H9 (cell line): ENCODE data around the gene LIMK2. TPM values are rescaled to one million over a fixed set of nuclear protein-coding genes. Genes with fewer than 3 reads are reported as not detected.

Experiments used
- DNase-seq: peaks from one replicate; pipeline ENCODE4 v3.0.0-alpha.2; 2017
- H2AFZ ChIP-seq: one replicate; pipeline ENCODE4 v1.6.1; 2013; ENCODE audit warnings: mild to moderate bottlenecking, low read length, control low read depth, moderate library complexity
- H2AK5ac ChIP-seq: 2 replicates; pipeline ENCODE4 v1.6.1; 2013; ENCODE audit warnings: low read length, control low read depth, mixed read lengths; ENCODE audit not compliant: insufficient read length
- H2BK120ac ChIP-seq: one replicate; pipeline ENCODE4 v1.6.1; 2013; ENCODE audit warnings: low read depth, mild to moderate bottlenecking, low read length, control low read depth, inconsistent platforms; ENCODE audit not compliant: poor library complexity, severe bottlenecking
- H2BK12ac ChIP-seq: 2 replicates; pipeline ENCODE4 v1.6.1; 2013; ENCODE audit warnings: low read length, control low read depth, mixed read lengths, low read depth; ENCODE audit not compliant: insufficient read length
- H2BK15ac ChIP-seq: 2 replicates; pipeline ENCODE4 v1.6.1; 2013; ENCODE audit warnings: low read depth, low read length, control low read depth
- H2BK20ac ChIP-seq: one replicate; pipeline ENCODE4 v1.6.1; 2013; ENCODE audit warnings: low read depth, mild to moderate bottlenecking, low read length, control low read depth, inconsistent platforms; ENCODE audit not compliant: poor library complexity, severe bottlenecking
- H2BK5ac ChIP-seq: 2 replicates; pipeline ENCODE4 v1.6.1; 2013; ENCODE audit warnings: low read length, control low read depth, mixed read lengths; ENCODE audit not compliant: insufficient read length
- H3K14ac ChIP-seq: 2 replicates; pipeline ENCODE4 v1.6.1; 2013; ENCODE audit warnings: low read length, control low read depth; ENCODE audit not compliant: insufficient read depth
- H3K18ac ChIP-seq: 2 replicates; pipeline ENCODE4 v1.6.1; 2013; ENCODE audit warnings: low read depth, mild to moderate bottlenecking, mixed read lengths, low read length, control low read depth; ENCODE audit not compliant: insufficient read length
- H3K23ac ChIP-seq: 2 replicates; pipeline ENCODE4 v1.6.1; 2013; ENCODE audit warnings: low read length, control low read depth, mixed read lengths, low read depth; ENCODE audit not compliant: insufficient read length
- H3K23me2 ChIP-seq: 2 replicates; pipeline ENCODE4 v1.6.1; 2013; ENCODE audit warnings: low read depth, mild to moderate bottlenecking, mixed read lengths, low read length, control low read depth; ENCODE audit not compliant: insufficient read length, poor library complexity, severe bottlenecking
- H3K27ac ChIP-seq: 2 replicates; pipeline ENCODE4 v1.5.1; 2013; ENCODE audit warnings: low read length, control low read depth, mixed read lengths, low read depth; ENCODE audit not compliant: insufficient read length
- H3K27me3 ChIP-seq: 2 replicates; pipeline ENCODE4 v1.6.1; 2013; ENCODE audit warnings: low read length, control low read depth, inconsistent platforms; ENCODE audit not compliant: insufficient read depth
- H3K4ac ChIP-seq: 2 replicates; pipeline ENCODE4 v1.6.1; 2013; ENCODE audit warnings: low read depth, mild to moderate bottlenecking, control low read depth, inconsistent platforms, low read length, moderate library complexity
- H3K4me1 ChIP-seq: 2 replicates; pipeline ENCODE4 v1.6.1; 2013; ENCODE audit warnings: low read length, control low read depth, inconsistent platforms; ENCODE audit not compliant: insufficient read depth
- H3K4me2 ChIP-seq: 2 replicates; pipeline ENCODE4 v1.6.1; 2013; ENCODE audit warnings: low read length, control low read depth, mixed read lengths; ENCODE audit not compliant: insufficient read length, insufficient read depth
- H3K56ac ChIP-seq: 2 replicates; pipeline ENCODE4 v1.6.1; 2013; ENCODE audit warnings: low read depth, mild to moderate bottlenecking, mixed read lengths, low read length, control low read depth; ENCODE audit not compliant: insufficient read length
- H3K79me1 ChIP-seq: 2 replicates; pipeline ENCODE4 v1.6.1; 2013; ENCODE audit warnings: low read depth, mild to moderate bottlenecking, moderate library complexity, low read length, control low read depth, inconsistent platforms; ENCODE audit not compliant: insufficient read depth, poor library complexity, severe bottlenecking
- H3K79me2 ChIP-seq: 2 replicates; pipeline ENCODE4 v1.6.1; 2013; ENCODE audit warnings: low read length, control low read depth, inconsistent platforms; ENCODE audit not compliant: insufficient read depth
- H3K9ac ChIP-seq: 2 replicates; pipeline ENCODE4 v1.6.1; 2013; ENCODE audit warnings: low read length, control low read depth, mixed read lengths; ENCODE audit not compliant: insufficient read length; ENCODE audit errors: extremely low read depth
- H3K9me3 ChIP-seq: one replicate; pipeline ENCODE4 v1.6.1; 2013; ENCODE audit warnings: low read depth, low read length, inconsistent platforms; ENCODE audit not compliant: control insufficient read depth
- H3T11ph ChIP-seq: one replicate; pipeline ENCODE4 v1.6.1; 2013; ENCODE audit warnings: mild to moderate bottlenecking, low read length, control low read depth, inconsistent platforms
- H4K20me1 ChIP-seq: one replicate; pipeline ENCODE4 v1.6.1; 2013; ENCODE audit not compliant: control insufficient read depth, insufficient read length, insufficient read depth
- H4K5ac ChIP-seq: 2 replicates; pipeline ENCODE4 v1.6.1; 2013; ENCODE audit warnings: low read depth, mild to moderate bottlenecking, mixed read lengths, low read length, control low read depth; ENCODE audit not compliant: insufficient read length
- H4K8ac ChIP-seq: replicated peaks from 2 replicates; pipeline ENCODE4 v1.6.1; 2013; ENCODE audit warnings: low read length, control low read depth, mixed read lengths, low read depth; ENCODE audit not compliant: insufficient read length
- H4K91ac ChIP-seq: 2 replicates; pipeline ENCODE4 v1.6.1; 2013; ENCODE audit warnings: low read depth, mild to moderate bottlenecking, moderate library complexity, mixed read lengths, low read length, control low read depth; ENCODE audit not compliant: insufficient read length
- H3K27ac Mint-ChIP-seq, 3 experiments: 2 replicates in 2 of 3; 3 replicates in 1 of 3; pipeline ENCODE4 v1.8.0; 2020 to 2021; ENCODE audit warnings: mixed read lengths in 3 of 3, mild to moderate bottlenecking in 1 of 3, moderate library complexity in 1 of 3
- H3K27me3 Mint-ChIP-seq: 2 replicates; pipeline ENCODE4 v1.8.0; 2021; ENCODE audit warnings: low read depth, mild to moderate bottlenecking, moderate library complexity, mixed read lengths
- H3K36me3 Mint-ChIP-seq, 3 experiments: 2 replicates in 2 of 3; 3 replicates in 1 of 3; pipeline ENCODE4 v1.8.0; 2020 to 2021; ENCODE audit warnings: low read depth in 3 of 3, mixed read lengths in 3 of 3; ENCODE audit not compliant: insufficient read depth in 1 of 3
- H3K4me1 Mint-ChIP-seq, 2 experiments: 2 replicates each; pipeline ENCODE4 v1.8.0; 2020; ENCODE audit warnings: mixed read lengths in 2 of 2
- H3K4me3 Mint-ChIP-seq, 2 experiments: 2 replicates in 1 of 2; 3 replicates in 1 of 2; pipeline ENCODE4 v1.8.0; 2020 to 2021; ENCODE audit warnings: mild to moderate bottlenecking in 2 of 2, mixed read lengths in 2 of 2, moderate library complexity in 1 of 2
- H3K9me3 Mint-ChIP-seq, 2 experiments: 2 replicates in 1 of 2; 3 replicates in 1 of 2; pipeline ENCODE4 v1.8.0; 2020; ENCODE audit warnings: mild to moderate bottlenecking in 2 of 2, mixed read lengths in 2 of 2, moderate library complexity in 1 of 2
- WGBS: extraction: QIAGEN DNeasy Blood & Tissue Kit; methylation state at CpG from one replicate; pipeline ENCODE4 v1.1.7; 2013; ENCODE audit warnings: missing lambda C conversion rate, low lambda C conversion rate, mixed read lengths; ENCODE audit not compliant: insufficient read length; ENCODE audit errors: extremely low coverage; 5-methylcytosine and 5-hydroxymethylcytosine counted together
- total RNA-seq: library from RNA; stranded (reverse); gene quantifications from 2 replicates; pipeline ENCODE4 v1.2.1, GENCODE V29; 2021
- TF ChIP-seq, protein P1 (sequence below): fragments of 200-600 bp; sonication (generic); conservative IDR thresholded peaks from 3 replicates; pipeline ENCODE4 v1.8.0; 2021; ENCODE audit warnings: antibody characterized with exemption, mild to moderate bottlenecking

LIMK2 gene
- total RNA-seq, 1 experiment from 2014 or later: 51.3 TPM

- Mint-ChIP-seq H3K27me3 (peaks cover 6% of the 10 kb centered on the region), H3K4me3 (no peak overlapping the region), H3K27ac (no peak overlapping the region), H3K36me3 (no peaks in the 10 kb centered on the region; a peak in 1 of 7 replicates), H3K4me1 (peaks cover 13 to 20% of the 10 kb centered on the region in 2 experiments), H3K9me3 (no peaks in the 10 kb centered on the region; a peak in 1 of 5 replicates)
- Histone ChIP-seq H2BK120ac (no peak overlapping the region), H3K79me2 (no peaks in the 10 kb centered on the region), H3K14ac (no peak overlapping the region), H2AFZ (no peak overlapping the region), H4K91ac (no peak overlapping the region), H3K4ac (no peak overlapping the region), H2AK5ac (no peak overlapping the region), H3K9me3 (no peaks in the 10 kb centered on the region), H3K27me3 (peaks cover 2% of the 10 kb centered on the region; the same call in 1 of the 2 replicates), H4K5ac (no peak overlapping the region), H3K4me2 (no peak overlapping the region), H3K23ac (no peak overlapping the region), H2BK12ac (no peak overlapping the region), H3K4me1 (no peaks in the 10 kb centered on the region; the same call in 1 of the 2 replicates), H3K56ac (no peak overlapping the region), H2BK15ac (no peak overlapping the region), H3K79me1 (no peaks in the 10 kb centered on the region), H4K8ac (no peak overlapping the region), H3K18ac (no peak overlapping the region), H2BK20ac (no peak overlapping the region), H2BK5ac (no peak overlapping the region), H3T11ph (no peak overlapping the region), H4K20me1 (no peaks in the 10 kb centered on the region), H3K27ac (no peak overlapping the region), H3K9ac (no peak overlapping the region), H3K23me2 (peaks cover 4% of the 10 kb centered on the region)
- no peak for DNase-seq
- TF ChIP-seq, protein P1, sequence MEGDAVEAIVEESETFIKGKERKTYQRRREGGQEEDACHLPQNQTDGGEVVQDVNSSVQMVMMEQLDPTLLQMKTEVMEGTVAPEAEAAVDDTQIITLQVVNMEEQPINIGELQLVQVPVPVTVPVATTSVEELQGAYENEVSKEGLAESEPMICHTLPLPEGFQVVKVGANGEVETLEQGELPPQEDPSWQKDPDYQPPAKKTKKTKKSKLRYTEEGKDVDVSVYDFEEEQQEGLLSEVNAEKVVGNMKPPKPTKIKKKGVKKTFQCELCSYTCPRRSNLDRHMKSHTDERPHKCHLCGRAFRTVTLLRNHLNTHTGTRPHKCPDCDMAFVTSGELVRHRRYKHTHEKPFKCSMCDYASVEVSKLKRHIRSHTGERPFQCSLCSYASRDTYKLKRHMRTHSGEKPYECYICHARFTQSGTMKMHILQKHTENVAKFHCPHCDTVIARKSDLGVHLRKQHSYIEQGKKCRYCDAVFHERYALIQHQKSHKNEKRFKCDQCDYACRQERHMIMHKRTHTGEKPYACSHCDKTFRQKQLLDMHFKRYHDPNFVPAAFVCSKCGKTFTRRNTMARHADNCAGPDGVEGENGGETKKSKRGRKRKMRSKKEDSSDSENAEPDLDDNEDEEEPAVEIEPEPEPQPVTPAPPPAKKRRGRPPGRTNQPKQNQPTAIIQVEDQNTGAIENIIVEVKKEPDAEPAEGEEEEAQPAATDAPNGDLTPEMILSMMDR: no peak
- no CpG with 5 or more reads among the region's 5 CpGs for WGBS
These were observed 83.9 kb downstream of the LIMK2 start for GRCh38 chr22:31295831-31296657.
